PC-9 (cell line): ENCODE data around the gene TEX261. TPM values are rescaled to one million over a fixed set of nuclear protein-coding genes. Genes with fewer than 3 reads are reported as not detected.

Experiments used
- BruUV-seq: library from RNA; stranded (reverse); fragments of 400-500 nt; replicated peaks from 2 replicates; lab custom pipeline; 2021; lab: Mats Ljungman, UMichigan
- CTCF ChIA-PET: fragments of 300-600 bp; sonication (Branson Sonifier 250); formaldehyde crosslinking; loops from one replicate; lab custom pipeline; 2022; ENCODE audit warnings: antibody characterized with exemption; lab: Charles Lee
- POLR2A ChIA-PET: fragments of 300-600 bp; sonication (Branson Sonifier 250); formaldehyde crosslinking; loops from one replicate; lab custom pipeline; 2022; ENCODE audit warnings: antibody characterized with exemption; ENCODE audit not compliant: unreplicated experiment; lab: Charles Lee
- DNase-seq, 2 experiments: peaks; one replicate each; pipeline versions ENCODE4 v3.0.0 to v3.0.0-alpha.2; 2015 to 2022; ENCODE audit warnings: mixed read lengths in 1 of 2
- H2AFZ ChIP-seq: fragments of 200-600 bp; sonication (generic); 2 replicates; pipeline ENCODE4 v1.8.1; 2017; ENCODE audit warnings: antibody characterized with exemption
- H3F3A ChIP-seq: fragments of 200-600 bp; sonication (generic); 2 replicates; pipeline ENCODE4 v1.8.1; 2017; ENCODE audit warnings: antibody characterized with exemption, mild to moderate bottlenecking, low read depth; ENCODE audit not compliant: insufficient read depth
- H3K27ac ChIP-seq: fragments of 200-600 bp; sonication (generic); 2 replicates; pipeline ENCODE4 v1.6.1; 2016; ENCODE audit warnings: mixed run types
- H3K27me3 ChIP-seq: fragments of 200-600 bp; sonication (generic); 2 replicates; pipeline ENCODE4 v1.6.1; 2016; ENCODE audit warnings: low read depth, mixed run types; ENCODE audit not compliant: insufficient read depth
- H3K36me3 ChIP-seq: fragments of 200-600 bp; sonication (generic); 2 replicates; pipeline ENCODE4 v1.6.1; 2016; ENCODE audit warnings: low read depth, mixed run types
- H3K4me1 ChIP-seq: fragments of 200-600 bp; sonication (generic); replicated peaks from 2 replicates; pipeline ENCODE4 v1.6.1; 2016; ENCODE audit warnings: mixed run types; ENCODE audit not compliant: insufficient read depth
- H3K4me2 ChIP-seq: fragments of 200-600 bp; sonication (generic); 2 replicates; pipeline ENCODE4 v1.6.1; 2017; ENCODE audit warnings: mixed run types
- H3K4me3 ChIP-seq: fragments of 200-600 bp; sonication (generic); 2 replicates; pipeline ENCODE4 v1.6.1; 2016; ENCODE audit warnings: mixed run types
- H3K79me2 ChIP-seq: fragments of 200-600 bp; sonication (generic); 2 replicates; pipeline ENCODE4 v1.6.1; 2017; ENCODE audit warnings: low read depth, mixed run types
- H3K9me2 ChIP-seq: fragments of 200-600 bp; sonication (generic); 2 replicates; pipeline ENCODE4 v1.8.1; 2017; ENCODE audit warnings: mild to moderate bottlenecking; ENCODE audit not compliant: insufficient read depth
- H3K9me3 ChIP-seq: fragments of 200-600 bp; sonication (generic); 2 replicates; pipeline ENCODE4 v1.8.1; 2016; ENCODE audit warnings: low read depth; ENCODE audit not compliant: insufficient read depth
- H4K20me1 ChIP-seq: fragments of 200-600 bp; sonication (generic); 2 replicates; pipeline ENCODE4 v1.8.1; 2017; ENCODE audit not compliant: insufficient read depth
- CTCF ChIP-seq: fragments of 200-600 bp; sonication (generic); conservative IDR thresholded peaks from 2 replicates; pipeline ENCODE4 v1.6.1; 2017; ENCODE audit warnings: mixed run types, antibody characterized with exemption, mild to moderate bottlenecking, moderate library complexity
- EZH2 ChIP-seq: fragments of 200-600 bp; sonication (generic); IDR thresholded peaks from 2 replicates; pipeline ENCODE4 v1.8.0; 2017; ENCODE audit warnings: antibody characterized with exemption, low read depth
- intact Hi-C: fragments of 100-400 bp; cut with micrococcal nuclease; formaldehyde crosslinking; loops from one replicate; pipeline ENCODE4 v1.10.0; 2022; ENCODE audit not compliant: unreplicated experiment
- total RNA-seq: library from RNA; stranded (reverse); gene quantifications from 2 replicates; pipeline ENCODE4 v1.2.3, GENCODE V29; 2021

TEX261 gene
- total RNA-seq, 1 experiment from 2014 or later, result 47.6 TPM

GRCh38 chr2:70942396-70943204 is 52.1 kb downstream of the TEX261 start:
- no peak for DNase-seq
- Histone ChIP-seq H3K27me3 (no peaks in the 10 kb centered on the region), H3K4me3 (no peak overlapping the region), H4K20me1 (no peaks in the 10 kb centered on the region), H3K36me3 (no peaks in the 10 kb centered on the region), H3K4me1 (peaks cover 17% of the 10 kb centered on the region), H3K9me3 (no peaks in the 10 kb centered on the region), H3K79me2 (no peaks in the 10 kb centered on the region), H3K9me2 (no peaks in the 10 kb centered on the region), H3K4me2 (no peak overlapping the region), H2AFZ (no peak overlapping the region), H3K27ac (no peak overlapping the region), H3F3A (no peaks in the 10 kb centered on the region; the same call in 1 of the 2 replicates)
- ChIA-PET CTCF (no interaction called here), POLR2A (no interaction called here)
- no peak for TF ChIP-seq CTCF
- TF ChIP-seq EZH2, result no peak
- no TSS peak for BruUV-seq
- intact Hi-C loops, result no loop called here

- H4K20me1 ChIP-seq, result no peaks in the 10 kb centered on the region
- no TSS peak for BruUV-seq
- no peaks in the 10 kb centered on the region for H3K9me3 ChIP-seq
- intact Hi-C loops, result no loop called here
- H3K4me3 ChIP-seq, result no peak overlapping the region
- H3K79me2 ChIP-seq, result no peaks in the 10 kb centered on the region
- no peak for DNase-seq
- H3K4me1 ChIP-seq, result peaks cover 26% of the 10 kb centered on the region
- ChIA-PET POLR2A (no interaction called here), CTCF (no interaction called here)
- H3K27ac ChIP-seq, result no peak overlapping the region
- H3K4me2 ChIP-seq, result no peak overlapping the region
- H3K9me2 ChIP-seq, result no peaks in the 10 kb centered on the region
- H2AFZ ChIP-seq, result no peak overlapping the region
- H3K36me3 ChIP-seq, result no peaks in the 10 kb centered on the region
- no peaks in the 10 kb centered on the region for H3K27me3 ChIP-seq
- TF ChIP-seq CTCF (no peak), EZH2 (no peak)
- no peaks in the 10 kb centered on the region; the same call in 1 of the 2 replicates for H3F3A ChIP-seq
Observed at GRCh38 chr2:70941701-70942100, 53.0 kb downstream of the TEX261 start.

- intact Hi-C loops, result no loop called here
- no peak overlapping the region for H3K4me2 ChIP-seq
- CTCF ChIA-PET, result no interaction called here
Observed at GRCh38 chr2:70941186-70941585, 53.5 kb downstream of the TEX261 start.

More at GRCh38 chr2:70941186-70941585, 53.5 kb downstream of the TEX261 start:
- Histone ChIP-seq H3K79me2 (no peaks in the 10 kb centered on the region), H2AFZ (no peak overlapping the region), H3K9me2 (no peaks in the 10 kb centered on the region), H4K20me1 (no peaks in the 10 kb centered on the region), H3K36me3 (no peaks in the 10 kb centered on the region), H3K4me3 (no peak overlapping the region), H3K9me3 (no peaks in the 10 kb centered on the region), H3F3A (no peaks in the 10 kb centered on the region; the same call in 1 of the 2 replicates), H3K27ac (no peak overlapping the region), H3K4me1 (peaks cover 31% of the 10 kb centered on the region), H3K27me3 (no peaks in the 10 kb centered on the region)
- no peak for TF ChIP-seq EZH2
- POLR2A ChIA-PET, result no interaction called here
- no TSS peak for BruUV-seq
- no peak for DNase-seq
